Measurements from ENCODE around the gene DAGLB. TPM values are rescaled to one million over a fixed set of nuclear protein-coding genes. Genes with fewer than 3 reads are reported as not detected.

Gene DAGLB
- total RNA-seq, 3 donors from 2014 or later (not counting 1 experiment from before 2014, with no cell fraction given) = 20.3 to 25.6 (median 25.2) TPM

DNA sequence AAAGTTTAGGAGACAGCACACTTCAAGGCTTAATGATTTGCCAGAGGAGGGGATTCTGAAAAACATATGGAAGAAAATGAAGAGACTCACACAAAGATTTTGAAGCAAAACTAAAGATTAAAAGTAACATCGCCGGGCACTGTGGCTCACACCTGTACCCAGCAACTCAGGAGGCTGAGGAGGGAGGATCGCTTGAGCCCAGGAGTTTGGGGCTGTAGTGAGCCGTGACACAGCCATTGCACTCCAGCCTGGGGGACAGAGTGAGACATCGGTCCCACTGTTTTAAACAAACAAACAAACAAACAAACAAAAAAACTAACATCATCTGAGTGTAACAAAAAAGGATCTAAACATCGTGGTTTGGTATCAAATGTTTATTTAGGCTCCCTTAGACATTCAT lies 33.7 kb upstream of the DAGLB start:
- H3K36me3 Mint-ChIP-seq = no peaks in the 10 kb centered on the region
- TF ChIP-seq CTCF (IDR thresholded peaks at IDR 0.05) = no peak
- 90% methylated on average over 5 of the region's 6 CpGs for WGBS (ENCODE audit: insufficient coverage)

DNA sequence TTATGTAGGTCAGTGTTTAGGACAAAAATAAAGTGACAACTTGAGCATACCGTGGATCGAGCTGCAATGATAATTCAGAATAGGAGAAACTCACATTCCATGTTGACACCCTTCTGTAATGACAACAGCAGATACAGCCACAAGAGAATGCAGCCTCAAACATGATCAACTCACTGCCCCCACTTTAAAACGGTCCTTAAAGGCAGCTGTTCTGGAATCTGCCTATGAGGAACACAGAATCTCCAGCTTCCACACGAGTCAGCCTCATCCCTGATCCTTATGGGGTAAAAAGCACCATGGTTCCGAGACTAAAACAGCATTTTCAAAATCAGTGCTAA lies 32.5 kb upstream of the DAGLB start:
- TF ChIP-seq CTCF (IDR thresholded peaks at IDR 0.05) = no peak

More for the DNA sequence above, 33.7 kb upstream of the DAGLB start:
- Mint-ChIP-seq H3K9me3 (no peaks in the 10 kb centered on the region), H3K27ac (peak overlapping the region; percentile 33 to 94), H3K4me1 (peaks cover 63 to 70% of the 10 kb centered on the region in 2 donors), H3K27me3 (ENCODE audit: low read depth in 2 of 2) (no peaks in the 10 kb centered on the region), H3K4me3 (peak overlapping the region; percentile 83)
- H3K27ac ChIP-seq (ENCODE audit: low read length) = no peak overlapping the region
- H3K4me1 ChIP-seq (ENCODE audit: control insufficient read depth, insufficient read depth, low read length) = peaks cover 60% of the 10 kb centered on the region
- intact Hi-C loops (cut with micrococcal nuclease) = no loop called here
- no peaks in the 10 kb centered on the region for H3K36me3 ChIP-seq (ENCODE audit: control insufficient read depth, insufficient read depth, low read length)
- ATAC-seq (no peak), DNase-seq (no peak)
- H3K9me3 ChIP-seq (ENCODE audit: control insufficient read depth, insufficient read depth, low read length) = no peaks in the 10 kb centered on the region
- H3K4me3 ChIP-seq (ENCODE audit: low read length) = no peak overlapping the region
- H3K27me3 ChIP-seq (ENCODE audit: control insufficient read depth, insufficient read depth, low read length) = no peaks in the 10 kb centered on the region

DNA sequence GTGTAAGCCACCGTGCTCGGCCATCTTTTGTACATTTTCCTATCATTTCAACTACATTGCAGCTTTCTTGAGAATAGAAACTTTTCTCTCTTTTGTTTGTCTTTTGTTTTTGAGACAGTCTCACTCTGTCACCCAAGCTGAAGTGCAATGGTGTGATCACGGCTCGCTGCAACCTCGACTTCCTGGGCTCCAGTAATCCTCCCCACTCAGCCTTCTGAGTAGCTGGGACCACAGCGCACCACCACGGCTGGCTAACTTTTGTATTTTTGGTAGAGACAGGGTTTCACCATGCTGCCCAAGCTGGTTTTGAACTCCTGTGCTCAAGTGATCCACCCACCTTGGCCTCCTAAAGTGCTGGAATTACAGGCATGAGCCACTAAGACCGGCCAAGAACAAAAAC lies 31.3 kb upstream of the DAGLB start:
- peak overlapping the region; percentile 94 for H3K27ac Mint-ChIP-seq
- ATAC-seq = peak; percentile 60 to 69 (median 64)
- Histone ChIP-seq H3K36me3 (ENCODE audit: control insufficient read depth, insufficient read depth, low read length) (peaks cover 4% of the 10 kb centered on the region), H3K4me1 (ENCODE audit: control insufficient read depth, insufficient read depth, low read length) (peaks cover 73% of the 10 kb centered on the region), H3K27ac (ENCODE audit: low read length) (peak overlapping the region; percentile 65), H3K4me3 (ENCODE audit: low read length) (no peak overlapping the region), H3K9me3 (ENCODE audit: control insufficient read depth, insufficient read depth, low read length) (no peaks in the 10 kb centered on the region), H3K27me3 (ENCODE audit: control insufficient read depth, insufficient read depth, low read length) (no peaks in the 10 kb centered on the region)
- H3K36me3 Mint-ChIP-seq = no peaks in the 10 kb centered on the region
- TF ChIP-seq CTCF (IDR thresholded peaks at IDR 0.05) = no peak
- peak; percentile 23 to 30 for DNase-seq
- 23% methylated on average over 8 of the region's 8 CpGs for WGBS (ENCODE audit: insufficient coverage)
- no peaks in the 10 kb centered on the region for H3K9me3 Mint-ChIP-seq
- peak overlapping the region; percentile 83 for H3K4me3 Mint-ChIP-seq
- intact Hi-C loops (cut with micrococcal nuclease) = no loop called here
- no peaks in the 10 kb centered on the region for H3K27me3 Mint-ChIP-seq (ENCODE audit: low read depth in 2 of 2)
- peaks cover 85 to 87% of the 10 kb centered on the region in 2 donors for H3K4me1 Mint-ChIP-seq

More for the DNA sequence above, 32.5 kb upstream of the DAGLB start:
- intact Hi-C loops (cut with micrococcal nuclease) = no loop called here
- no peak overlapping the region for H3K4me3 ChIP-seq (ENCODE audit: low read length)
- DNase-seq = no peak
- H3K4me3 Mint-ChIP-seq = peak overlapping the region; percentile 83
- H3K27ac Mint-ChIP-seq = peak overlapping the region; percentile 94
- no peak for ATAC-seq
- H3K27me3 Mint-ChIP-seq (ENCODE audit: low read depth in 2 of 2) = no peaks in the 10 kb centered on the region
- peak overlapping the region; percentile 5 for H3K27ac ChIP-seq (ENCODE audit: low read length)
- peaks cover 66% of the 10 kb centered on the region for H3K4me1 ChIP-seq (ENCODE audit: control insufficient read depth, insufficient read depth, low read length)
- WGBS (ENCODE audit: insufficient coverage) = 64% methylated on average over 5 of the region's 5 CpGs
- H3K36me3 ChIP-seq (ENCODE audit: control insufficient read depth, insufficient read depth, low read length) = no peaks in the 10 kb centered on the region
- H3K27me3 ChIP-seq (ENCODE audit: control insufficient read depth, insufficient read depth, low read length) = no peaks in the 10 kb centered on the region
- H3K9me3 Mint-ChIP-seq = no peaks in the 10 kb centered on the region
- no peaks in the 10 kb centered on the region for H3K9me3 ChIP-seq (ENCODE audit: control insufficient read depth, insufficient read depth, low read length)
- H3K4me1 Mint-ChIP-seq = peaks cover 74 to 82% of the 10 kb centered on the region in 2 donors
- no peaks in the 10 kb centered on the region for H3K36me3 Mint-ChIP-seq

GRCh38 chr7:6478186-6478585 lies 30.4 kb upstream of the DAGLB start:
- H3K4me1 ChIP-seq (ENCODE audit: control insufficient read depth, insufficient read depth, low read length) = peaks cover 72% of the 10 kb centered on the region
- H3K27me3 Mint-ChIP-seq (ENCODE audit: low read depth in 2 of 2) = no peaks in the 10 kb centered on the region
- ATAC-seq (no peak), DNase-seq (no peak)
- no peak overlapping the region for H3K4me3 ChIP-seq (ENCODE audit: low read length)
- H3K4me1 Mint-ChIP-seq = peaks cover 94 to 95% of the 10 kb centered on the region in 2 donors
- peak overlapping the region; percentile 94 for H3K27ac Mint-ChIP-seq
- TF ChIP-seq CTCF (IDR thresholded peaks at IDR 0.05) = no peak
- H3K27me3 ChIP-seq (ENCODE audit: control insufficient read depth, insufficient read depth, low read length) = no peaks in the 10 kb centered on the region
- H3K36me3 ChIP-seq (ENCODE audit: control insufficient read depth, insufficient read depth, low read length) = peaks cover 13% of the 10 kb centered on the region
- H3K9me3 Mint-ChIP-seq = no peaks in the 10 kb centered on the region
- intact Hi-C loops (cut with micrococcal nuclease) = no loop called here
- peak overlapping the region; percentile 45 for H3K4me3 Mint-ChIP-seq
- peak overlapping the region; percentile 65 for H3K27ac ChIP-seq (ENCODE audit: low read length)
- WGBS (ENCODE audit: insufficient coverage) = 90% methylated on average over 6 of the region's 7 CpGs
- H3K36me3 Mint-ChIP-seq = no peaks in the 10 kb centered on the region
- no peaks in the 10 kb centered on the region for H3K9me3 ChIP-seq (ENCODE audit: control insufficient read depth, insufficient read depth, low read length)
